NAMALWA (cell line): ENCODE results near the gene ANKLE1.
"Not testable (repeated sequence)": the region's sequence is repeated elsewhere in the genome, so short reads cannot be mapped to it uniquely, and the experiment has no call there.

Source experiments
- DNase-seq: peaks from one replicate; pipeline ENCODE4 v3.0.0-alpha.2; 2015; ENCODE audit warnings: low spot score

The ANKLE1 gene

DNA sequence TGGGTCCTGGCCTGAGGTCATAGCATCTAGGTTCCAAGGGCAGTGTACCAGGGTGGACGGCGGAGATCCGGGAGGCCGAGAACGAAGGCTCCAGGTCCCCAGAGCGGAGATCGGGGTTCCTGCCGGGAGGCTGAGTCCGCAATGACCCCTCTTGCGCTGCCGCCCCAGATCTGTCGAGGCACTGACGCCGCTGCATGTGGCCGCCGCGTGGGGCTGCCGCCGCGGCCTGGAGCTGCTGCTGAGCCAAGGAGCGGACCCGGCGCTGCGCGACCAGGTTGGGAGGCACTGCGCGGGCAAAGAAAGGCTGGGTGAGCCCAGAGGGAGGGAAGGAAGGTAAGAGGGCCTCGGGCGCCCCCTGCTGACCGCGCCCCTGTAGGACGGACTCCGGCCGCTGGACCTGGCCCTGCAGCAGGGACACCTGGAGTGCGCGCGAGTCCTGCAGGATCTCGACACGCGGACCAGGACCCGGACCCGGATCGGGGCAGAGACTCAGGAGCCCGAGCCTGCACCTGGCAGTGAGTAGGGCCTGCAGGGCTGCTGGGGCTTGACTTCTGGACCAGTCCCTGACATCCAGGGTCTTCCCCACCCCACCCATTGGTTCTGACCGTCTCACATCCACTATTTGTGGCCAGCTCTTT is 906 bp downstream of the ANKLE1 start:
- DNase-seq, result peak; percentile 93

GRCh38 chr19:17283504-17283996 is 1.8 kb downstream of the ANKLE1 start:
- DNase-seq, result no peak

DNA sequence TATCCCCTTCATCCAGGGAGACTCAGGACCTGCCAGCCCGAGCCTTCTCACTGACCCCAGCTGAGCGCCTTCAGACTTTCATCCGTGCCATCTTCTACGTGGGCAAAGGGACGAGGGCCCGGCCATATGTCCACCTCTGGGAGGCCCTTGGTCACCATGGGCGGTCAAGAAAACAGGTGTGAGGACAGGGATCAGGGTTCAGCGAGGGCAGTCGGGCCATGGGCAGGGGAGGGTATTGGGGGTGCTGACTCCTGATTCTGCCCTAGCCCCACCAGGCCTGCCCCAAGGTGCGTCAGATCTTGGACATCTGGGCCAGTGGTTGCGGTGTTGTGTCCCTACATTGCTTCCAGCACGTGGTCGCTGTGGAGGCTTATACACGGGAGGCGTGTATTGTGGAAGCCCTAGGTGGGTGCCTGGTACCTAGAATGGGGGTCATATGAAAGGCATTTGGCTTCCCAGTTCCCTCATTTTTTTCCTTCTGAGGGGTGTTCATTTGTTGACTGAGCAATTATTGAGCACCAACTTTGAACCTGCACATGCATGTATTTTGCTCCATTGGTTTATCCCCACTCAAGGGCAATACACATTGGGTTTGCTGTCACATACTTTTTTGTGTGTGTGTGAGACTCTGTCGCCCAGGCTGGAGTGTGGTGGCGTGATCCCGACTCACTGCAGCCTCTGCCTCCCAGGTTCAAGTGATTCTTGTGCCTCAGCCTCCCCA is 3.9 kb downstream of the ANKLE1 start:
- no peak for DNase-seq

DNA sequence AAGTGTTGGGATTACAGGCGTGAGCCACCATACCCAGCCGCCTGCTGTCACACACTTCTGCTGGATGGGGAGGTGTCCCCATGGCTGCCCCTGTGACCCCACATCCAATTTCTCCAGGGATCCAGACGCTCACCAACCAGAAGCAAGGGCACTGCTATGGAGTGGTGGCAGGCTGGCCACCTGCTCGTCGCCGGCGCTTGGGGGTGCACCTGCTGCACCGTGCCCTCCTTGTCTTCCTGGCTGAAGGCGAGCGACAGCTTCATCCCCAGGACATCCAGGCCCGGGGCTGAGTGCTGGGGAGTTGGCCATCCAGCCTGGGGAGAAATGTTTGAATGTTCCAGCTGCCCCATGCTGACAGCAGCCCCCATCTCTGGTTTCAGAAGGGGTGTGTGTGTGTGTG is 4.6 kb downstream of the ANKLE1 start:
- no peak for DNase-seq

GRCh38 chr19:17286752-17287151 is 5.1 kb downstream of the ANKLE1 start:
- DNase-seq, result no peak

DNA sequence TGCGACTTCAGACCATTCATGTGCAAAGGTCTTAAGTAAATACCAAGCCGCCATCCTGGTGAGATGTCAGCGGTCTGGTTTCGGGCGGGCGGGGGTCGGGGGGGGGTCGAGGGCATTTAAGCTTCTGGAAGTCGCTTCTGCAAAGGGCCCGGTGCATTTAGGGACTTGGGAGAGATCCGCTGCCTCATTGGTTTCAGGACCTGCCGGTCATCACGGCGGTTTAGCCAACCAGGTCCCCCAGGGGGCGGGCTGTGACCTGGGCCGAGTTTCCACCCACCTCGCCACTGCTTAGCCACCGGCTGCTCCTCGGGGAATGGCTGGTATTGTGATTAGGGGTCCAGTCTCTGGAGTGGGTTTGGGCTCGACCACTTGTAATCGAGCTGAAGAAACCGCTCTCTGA is 7.8 kb downstream of the ANKLE1 start:
- peak; percentile 78 for DNase-seq

- DNase-seq, result peak; percentile 95
Measured at GRCh38 chr19:17292301-17293074, 10.8 kb downstream of the ANKLE1 start.

DNA sequence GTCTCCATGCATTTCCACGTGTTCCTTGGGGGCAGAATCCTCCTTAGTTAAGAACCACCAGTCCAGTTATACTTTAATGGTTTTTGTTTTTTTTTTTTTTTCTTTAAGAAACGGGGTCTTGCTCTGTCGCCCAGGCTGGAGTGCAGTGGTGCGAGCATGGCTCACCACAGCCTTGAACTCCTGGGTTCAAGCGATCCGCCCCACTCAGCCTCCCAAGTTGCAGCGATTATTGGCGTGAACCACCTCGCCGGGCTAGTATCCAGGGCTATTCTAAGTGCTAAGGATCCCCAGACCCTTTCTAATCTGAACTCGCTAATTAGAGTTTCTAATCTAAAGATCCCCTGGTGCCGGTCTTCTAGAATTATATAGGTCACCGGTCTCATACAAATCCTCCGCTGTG is 11.9 kb downstream of the ANKLE1 start:
- DNase-seq, result no peak

DNA sequence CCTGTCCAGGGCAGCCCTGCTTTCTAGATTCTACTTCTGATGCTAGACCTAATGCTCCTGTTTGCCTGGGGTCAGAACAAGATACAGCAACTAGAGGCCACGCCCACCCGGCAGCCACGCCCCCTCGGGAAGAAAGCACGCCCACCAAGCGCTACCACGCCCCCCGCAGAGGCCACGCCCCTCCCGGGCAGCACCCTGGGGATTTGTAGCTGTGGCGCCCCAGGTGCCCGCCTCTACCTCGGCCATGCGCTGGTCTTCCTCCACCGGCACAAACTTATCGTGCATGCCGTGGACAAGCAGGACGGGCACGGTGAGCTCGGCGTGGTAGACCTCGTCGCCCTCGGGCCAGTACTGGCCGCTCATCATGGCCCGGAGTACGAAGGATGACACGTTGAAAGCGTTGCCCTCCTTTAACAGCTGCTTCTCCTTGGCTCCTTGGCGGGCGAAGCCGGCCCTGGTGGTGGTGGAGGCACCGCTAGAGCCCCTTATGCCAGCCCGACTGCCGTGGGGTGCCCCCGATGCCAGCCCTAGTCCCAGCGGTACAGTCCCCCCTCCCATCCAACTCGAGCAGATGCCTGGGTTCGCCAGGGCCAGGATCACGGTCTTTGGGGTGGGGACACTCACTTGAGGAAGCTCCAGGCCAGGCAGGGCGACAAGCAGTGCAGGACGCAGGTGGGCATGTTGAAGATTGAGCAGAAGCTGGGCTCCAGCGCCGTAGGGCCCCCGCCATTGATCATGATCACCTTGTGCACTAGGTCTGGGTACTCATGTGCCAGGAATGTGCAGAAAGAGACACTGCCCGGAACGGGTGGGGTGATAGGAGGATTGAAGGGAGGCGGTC is 12.6 kb downstream of the ANKLE1 start:
- peak; percentile 80 for DNase-seq

DNA sequence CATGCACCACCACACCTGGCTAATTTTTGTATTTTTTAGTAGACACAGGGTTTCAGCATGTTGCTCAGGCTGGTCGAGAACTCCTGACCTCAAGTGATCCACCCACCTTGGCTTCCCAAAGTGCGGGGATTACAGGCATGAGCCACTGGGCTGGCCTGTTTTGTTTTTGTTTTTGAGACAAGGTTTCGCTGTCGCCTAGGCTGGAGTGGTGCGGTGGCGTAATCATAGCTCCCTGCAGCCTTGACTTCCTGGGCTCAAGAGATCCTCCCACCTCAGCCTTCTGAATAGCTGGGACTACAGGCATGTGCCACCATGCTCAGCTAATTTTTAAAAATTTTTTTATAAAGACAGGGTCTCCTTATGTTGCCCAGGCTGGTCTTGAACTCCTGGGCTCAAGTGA is 13.8 kb downstream of the ANKLE1 start:
- not testable (repeated sequence) for DNase-seq

GRCh38 chr19:17296273-17296672 is 14.6 kb downstream of the ANKLE1 start:
- no peak for DNase-seq

DNA sequence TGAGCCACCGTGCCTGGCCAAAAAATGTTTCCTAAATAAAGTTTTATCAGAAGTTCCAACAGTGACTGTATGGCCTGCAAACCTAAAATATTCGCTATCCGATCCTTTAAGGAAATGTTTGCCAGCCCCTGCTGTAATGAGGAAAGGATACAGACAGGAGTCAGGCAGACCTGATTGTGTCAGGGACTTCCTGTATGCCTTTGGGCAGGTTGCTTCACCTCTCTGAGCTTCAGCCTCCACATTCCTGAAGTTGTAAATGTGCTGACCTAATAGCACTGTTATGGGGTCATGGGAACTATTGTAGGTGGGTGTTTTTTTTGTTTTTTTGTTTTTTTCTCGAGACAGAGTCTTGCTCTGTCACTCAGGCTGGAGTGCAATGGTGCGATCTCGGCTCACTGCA is 15.3 kb downstream of the ANKLE1 start:
- DNase-seq, result no peak

GRCh38 chr19:17300992-17301619 is 19.4 kb downstream of the ANKLE1 start:
- no peak for DNase-seq

DNA sequence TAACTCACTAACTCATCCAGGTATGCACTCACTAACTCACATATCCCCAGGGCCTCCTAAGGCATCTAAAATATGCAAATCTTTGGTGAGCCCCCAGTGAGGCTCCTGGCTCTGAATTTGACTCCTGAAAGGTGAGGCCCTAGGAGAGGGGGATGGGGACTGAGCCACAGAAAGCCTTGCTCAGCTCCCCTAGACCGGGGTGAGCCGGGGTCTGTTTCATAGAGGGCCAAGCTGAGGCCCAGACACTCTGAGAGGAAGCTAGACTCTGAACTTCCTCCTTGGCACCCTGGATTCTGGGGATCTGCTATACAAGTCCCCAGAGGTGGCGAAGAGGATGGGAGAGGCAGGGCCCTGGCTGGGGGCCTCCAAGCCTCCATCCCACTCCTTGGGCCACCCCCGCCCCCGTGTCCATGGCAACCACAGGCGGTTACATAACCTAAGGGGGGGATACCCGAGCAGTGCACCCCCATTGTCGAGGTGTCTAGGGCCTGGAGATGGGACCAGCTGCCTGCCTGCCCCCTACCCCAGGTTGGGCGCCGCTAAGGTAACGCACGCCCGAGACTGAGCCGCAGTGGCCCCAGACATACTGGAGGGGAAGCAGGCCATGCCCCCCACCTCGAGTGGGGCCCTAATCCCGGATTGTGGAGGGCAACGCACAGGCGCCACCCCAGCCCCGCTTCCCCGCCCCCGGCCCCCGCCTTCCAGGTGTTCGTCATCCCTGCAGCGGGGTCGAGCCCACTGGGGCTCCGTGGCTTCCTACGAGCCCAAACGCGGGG is 20.9 kb downstream of the ANKLE1 start:
- no peak for DNase-seq

DNA sequence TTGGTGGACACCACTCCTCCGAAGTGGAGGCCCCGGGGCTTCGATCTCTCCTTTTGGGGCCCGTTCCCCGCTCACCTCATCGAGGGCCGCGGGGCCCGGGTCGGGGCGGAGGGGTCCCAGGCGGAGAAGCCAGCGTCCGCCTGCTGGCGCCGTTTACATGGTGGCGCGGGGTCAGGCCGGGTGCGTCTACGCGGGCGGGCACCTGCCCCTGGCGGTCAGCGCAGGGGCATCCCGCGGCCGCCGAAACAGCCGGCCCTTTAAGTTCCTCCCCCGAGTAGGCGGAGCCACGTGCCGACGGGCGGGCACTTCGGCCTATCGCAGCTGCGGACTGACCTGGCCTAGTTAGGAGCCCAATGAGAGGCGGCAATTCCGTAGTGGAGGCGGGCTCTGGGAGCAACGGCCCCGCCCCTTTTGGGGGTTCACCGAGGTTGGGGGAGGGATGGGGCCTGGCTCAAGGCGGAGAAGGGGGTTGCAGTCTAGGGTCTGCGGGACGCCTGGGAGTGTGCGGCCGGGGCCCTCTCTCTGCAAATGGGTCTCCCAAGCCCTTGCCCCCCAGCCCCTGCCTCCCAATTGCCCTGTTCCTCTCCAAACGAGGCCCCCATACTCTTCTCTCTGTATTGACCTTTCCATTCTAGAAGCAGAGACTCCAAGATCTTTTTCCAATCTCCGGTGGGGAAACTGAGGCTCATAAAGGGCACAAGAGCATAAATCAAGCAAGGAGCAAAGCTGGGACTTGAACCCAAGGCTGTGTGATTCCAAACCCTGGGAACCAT is 21.7 kb downstream of the ANKLE1 start, which contains the start of gene ABHD8:
TSS of gene ABHD8 (minus strand) at position 259 of the 773 bp plus-strand sequence. CDS start 1,809 bp downstream, outside the sequence.
- peak; percentile 93 for DNase-seq

DNA sequence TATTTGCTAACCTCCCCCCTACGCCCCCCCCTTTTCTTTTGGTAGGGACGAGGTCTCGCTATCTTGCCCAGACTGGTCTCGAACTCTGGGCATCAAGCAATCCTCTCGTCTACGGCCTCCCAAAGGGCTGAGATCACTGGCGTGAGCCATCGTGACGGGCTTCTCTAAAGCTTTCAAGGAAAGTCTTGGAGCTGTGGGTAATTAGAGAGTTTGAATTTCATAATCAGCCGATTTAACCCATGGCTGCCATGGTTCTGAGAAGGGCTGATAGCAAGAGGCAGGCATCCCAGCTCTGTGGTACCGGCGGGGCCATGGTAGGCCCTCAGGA is 22.2 kb downstream of the ANKLE1 start:
- no peak for DNase-seq

DNA sequence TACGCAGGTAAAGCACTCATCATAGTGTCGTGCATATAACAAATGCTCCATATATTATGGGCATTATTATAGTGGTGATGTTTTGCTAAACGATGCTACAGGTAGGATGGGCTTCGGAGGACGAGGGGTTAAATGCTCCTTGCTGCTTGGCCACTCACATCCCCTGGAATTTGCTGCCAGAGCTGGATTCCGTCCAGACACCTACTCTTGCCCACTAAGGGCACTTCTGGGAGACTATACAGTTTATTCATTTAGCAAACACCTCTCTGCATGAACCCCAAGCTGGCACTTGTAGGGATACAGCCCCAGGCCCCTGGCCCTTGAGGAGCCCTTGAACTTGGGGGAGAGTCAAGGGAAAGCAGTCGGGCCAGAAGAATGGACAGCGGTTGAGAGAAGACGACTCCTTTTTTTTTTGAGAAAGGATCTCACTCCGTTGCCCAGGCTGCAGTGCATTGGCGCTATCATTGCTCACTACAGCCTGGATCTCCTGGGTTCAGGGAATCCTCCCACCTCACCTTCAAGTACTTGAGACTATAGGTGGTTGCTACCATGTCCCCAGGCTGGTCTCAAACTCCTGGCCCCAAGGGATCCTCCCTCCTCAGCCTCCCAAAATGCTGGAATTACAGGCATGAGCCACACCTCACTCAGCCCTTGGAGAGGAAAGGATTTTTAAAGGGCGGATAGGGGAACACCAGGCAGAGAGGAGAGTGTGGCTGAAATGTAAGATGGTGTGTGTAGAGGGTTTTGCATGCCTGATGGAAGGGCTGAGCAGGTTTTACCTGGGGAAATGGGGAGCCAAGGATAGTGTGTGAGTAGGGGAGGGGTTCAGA is 22.9 kb downstream of the ANKLE1 start:
- no peak for DNase-seq

- no peak for DNase-seq
Measured at GRCh38 chr19:17305216-17305516, 23.5 kb downstream of the ANKLE1 start.
